Transverse colon (tissue), 4 donors: Measurements from ENCODE around the gene SYNE2. TPM values are rescaled to one million over a fixed set of nuclear protein-coding genes. Genes with fewer than 3 reads are reported as not detected.
A peak's percentile ranks its signal among the peaks of the same experiment; 100 is the strongest.

Source experiments
- DNase-seq: peaks from one replicate; pipeline ENCODE4 v3.0.0-alpha.2; 2019
- H3K27ac ChIP-seq, 4 donors: fragments of 200-600 bp; sonication (generic); 2 replicates each; pipeline ENCODE4 v1.5.1; 2016 to 2018; ENCODE audit warnings: inconsistent platforms in 4 of 4
- H3K27me3 ChIP-seq: fragments of 200-600 bp; sonication (generic); 2 replicates; pipeline ENCODE4 v1.5.1; 2017; ENCODE audit warnings: inconsistent platforms
- H3K36me3 ChIP-seq, 4 donors: fragments of 200-600 bp; sonication (generic); 2 replicates each; pipeline ENCODE4 v1.5.1; 2017 to 2019; ENCODE audit warnings: inconsistent platforms in 4 of 4
- H3K4me1 ChIP-seq, 4 donors: fragments of 200-600 bp; sonication (generic); 2 replicates each; pipeline ENCODE4 v1.5.1; 2017 to 2020; ENCODE audit warnings: inconsistent platforms in 4 of 4
- H3K4me3 ChIP-seq, 4 donors: fragments of 200-600 bp; sonication (generic); 1 replicate in 1 of 4; 2 replicates in 3 of 4; pipeline versions ENCODE4 v1.5.1 to v1.6.1; 2017 to 2019; ENCODE audit warnings: inconsistent platforms in 4 of 4
- H3K9me3 ChIP-seq, 2 donors: fragments of 200-600 bp; sonication (generic); 2 replicates each; pipeline ENCODE4 v1.5.1; 2017 to 2019; ENCODE audit warnings: inconsistent platforms in 2 of 2
- EP300 ChIP-seq: sonication (generic); formaldehyde crosslinking; IDR thresholded peaks from one replicate; pipeline ENCODE4 v1.6.1; 2017; ENCODE audit warnings: antibody characterized with exemption, low read depth
- POLR2A ChIP-seq: fragments of 450-650 bp; IDR thresholded peaks from one replicate; pipeline ENCODE4 v1.6.1; 2016; ENCODE audit warnings: antibody characterized with exemption, mild to moderate bottlenecking, moderate library complexity
- POLR2AphosphoS5 ChIP-seq, 3 donors: sonication (generic); formaldehyde crosslinking; IDR thresholded peaks; one replicate each; pipeline ENCODE4 v1.6.1; 2016; ENCODE audit warnings: antibody characterized with exemption in 3 of 3
- WGBS, 2 donors: methylation state at CpG; one replicate each; pipeline ENCODE4 v1.1.5; 2018; ENCODE audit warnings: low coverage in 1 of 2; 5-methylcytosine and 5-hydroxymethylcytosine counted together
- in situ Hi-C, 4 donors: fragments of 200-750 bp; cut with MboI; loops; one replicate each; pipeline versions ENCODE4 v1.15.0 to v1.15.1; 2017; ENCODE audit warnings: low sequenced_read_pairs in 3 of 4, low pct_ligation_motif_present in 1 of 4, low pct_unique_long_range_greater_than_20kb in 1 of 4
- intact Hi-C: fragments of 100-400 bp; cut with DNase I; formaldehyde crosslinking; loops from one replicate; pipeline ENCODE4 v1.15.1; 2023; ENCODE audit warnings: low total_unique reads
- total RNA-seq, 4 donors: library from RNA; depleted of rRNA; stranded (reverse); fragments of >200 nt; gene quantifications; one replicate each; pipeline ENCODE4 v1.1.0, GENCODE V29; 2016
- TF ChIP-seq, protein P1 (sequence below), 5 experiments: fragments of 200-600 bp in 3 of 5; fragments of 450-650 bp in 2 of 5; sonication (generic) in 3 of 5; IDR thresholded peaks; 1 replicate in 2 of 5; 2 replicates in 3 of 5; pipeline ENCODE4 v1.5.1; 2016 to 2017; ENCODE audit warnings: antibody characterized with exemption in 5 of 5, inconsistent platforms in 3 of 5, mild to moderate bottlenecking in 2 of 5, moderate library complexity in 1 of 5

SYNE2 gene
- total RNA-seq, 4 donors from 2014 or later: 242 to 491 (median 304) TPM

DNA sequence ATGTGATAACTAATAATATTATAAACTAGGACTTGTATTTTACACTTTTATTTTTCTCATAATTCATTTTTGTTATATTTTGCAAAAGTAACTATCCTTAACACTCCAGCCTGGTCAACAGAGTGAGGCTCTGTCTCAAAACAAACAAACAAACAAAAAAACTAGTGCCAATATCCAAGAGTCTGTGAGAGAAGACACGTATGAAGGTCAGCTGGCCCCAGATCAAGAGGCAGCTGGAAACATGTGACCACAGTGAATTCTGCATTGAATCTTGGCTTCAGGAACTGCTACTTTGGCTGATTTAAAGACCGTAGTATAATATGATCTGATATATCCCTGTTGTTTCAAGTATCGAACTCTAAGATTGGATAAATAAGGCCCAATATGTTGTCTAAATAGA, 394.4 kb downstream of the SYNE2 start:
- 82 to 94% methylated on average over 3 of the region's 3 CpGs for WGBS, 2 donors
- Histone ChIP-seq H3K36me3 (no peaks in the 10 kb centered on the region), H3K9me3 (no peaks in the 10 kb centered on the region), H3K27ac (peak overlapping the region in 1 of 4 donors; percentile 36), H3K4me3 (no peak overlapping the region), H3K4me1 (peaks cover 0 to 5% (median 0%) of the 10 kb centered on the region in 4 donors), H3K27me3 (no peaks in the 10 kb centered on the region)
- in situ Hi-C loops: no loop called here
- TF ChIP-seq, protein P1, sequence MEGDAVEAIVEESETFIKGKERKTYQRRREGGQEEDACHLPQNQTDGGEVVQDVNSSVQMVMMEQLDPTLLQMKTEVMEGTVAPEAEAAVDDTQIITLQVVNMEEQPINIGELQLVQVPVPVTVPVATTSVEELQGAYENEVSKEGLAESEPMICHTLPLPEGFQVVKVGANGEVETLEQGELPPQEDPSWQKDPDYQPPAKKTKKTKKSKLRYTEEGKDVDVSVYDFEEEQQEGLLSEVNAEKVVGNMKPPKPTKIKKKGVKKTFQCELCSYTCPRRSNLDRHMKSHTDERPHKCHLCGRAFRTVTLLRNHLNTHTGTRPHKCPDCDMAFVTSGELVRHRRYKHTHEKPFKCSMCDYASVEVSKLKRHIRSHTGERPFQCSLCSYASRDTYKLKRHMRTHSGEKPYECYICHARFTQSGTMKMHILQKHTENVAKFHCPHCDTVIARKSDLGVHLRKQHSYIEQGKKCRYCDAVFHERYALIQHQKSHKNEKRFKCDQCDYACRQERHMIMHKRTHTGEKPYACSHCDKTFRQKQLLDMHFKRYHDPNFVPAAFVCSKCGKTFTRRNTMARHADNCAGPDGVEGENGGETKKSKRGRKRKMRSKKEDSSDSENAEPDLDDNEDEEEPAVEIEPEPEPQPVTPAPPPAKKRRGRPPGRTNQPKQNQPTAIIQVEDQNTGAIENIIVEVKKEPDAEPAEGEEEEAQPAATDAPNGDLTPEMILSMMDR (IDR thresholded peaks at IDR 0.05): no peak
- TF ChIP-seq POLR2AphosphoS5 (IDR thresholded peaks at IDR 0.05): no peak
- no peak for TF ChIP-seq EP300
- TF ChIP-seq POLR2A: no peak
- intact Hi-C loops: no loop called here
- no peak for DNase-seq

DNA sequence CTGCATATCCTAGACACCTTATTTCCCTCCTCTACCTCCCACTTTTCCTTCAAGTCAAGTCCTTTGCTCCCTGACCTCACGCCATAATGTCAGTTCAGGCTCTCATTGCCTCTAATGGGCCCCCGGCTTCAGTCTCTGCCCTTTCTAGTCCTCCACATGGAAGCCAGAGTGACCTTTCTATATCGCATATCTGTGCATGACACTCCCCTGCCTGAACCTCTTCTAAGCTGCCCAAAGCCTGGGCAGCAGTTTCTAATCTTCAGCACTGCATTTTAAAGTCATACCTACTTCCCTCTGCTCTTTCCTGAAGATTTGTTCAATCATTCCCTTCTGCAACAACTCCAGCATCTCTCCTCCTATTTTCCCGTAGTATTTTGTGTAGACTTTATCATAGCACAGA, 395.9 kb downstream of the SYNE2 start:
- Histone ChIP-seq H3K27ac (no peak overlapping the region), H3K4me1 (peaks cover 0 to 5% (median 0%) of the 10 kb centered on the region in 4 donors), H3K4me3 (no peak overlapping the region), H3K36me3 (no peaks in the 10 kb centered on the region), H3K9me3 (no peaks in the 10 kb centered on the region), H3K27me3 (no peaks in the 10 kb centered on the region)
- in situ Hi-C loops (no loop called here), intact Hi-C loops (no loop called here)
- no peak for DNase-seq
- TF ChIP-seq EP300: no peak
- no peak for TF ChIP-seq POLR2A
- TF ChIP-seq, protein P1 (IDR thresholded peaks at IDR 0.05): no peak
- no peak for TF ChIP-seq POLR2AphosphoS5 (IDR thresholded peaks at IDR 0.05)
- WGBS, 2 donors: 85 to 88% methylated on average over 2 to 4 of the region's 4 CpGs

DNA sequence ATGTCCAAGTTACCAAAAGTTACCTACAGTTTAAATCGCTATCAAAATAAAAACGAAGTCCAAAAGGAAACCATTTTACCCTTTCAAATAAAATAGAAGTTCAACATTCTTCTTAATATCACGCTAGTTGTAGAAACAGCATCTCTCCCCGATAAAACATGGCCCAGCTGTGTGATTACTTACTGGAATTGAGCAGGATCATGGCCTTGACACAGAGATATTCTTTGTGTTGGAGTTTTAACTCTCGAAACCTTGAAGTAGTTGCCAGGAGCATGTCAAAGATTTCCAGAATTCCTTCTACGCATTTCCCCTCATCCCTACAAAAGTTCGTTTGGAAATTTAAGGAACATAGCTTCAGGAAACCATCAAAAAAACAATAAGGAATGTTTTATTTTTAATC, 396.6 kb downstream of the SYNE2 start:
- no peaks in the 10 kb centered on the region for H3K27me3 ChIP-seq
- no peak overlapping the region for H3K27ac ChIP-seq
- no peaks in the 10 kb centered on the region for H3K9me3 ChIP-seq
- H3K4me1 ChIP-seq: peaks cover 0 to 2% (median 0%) of the 10 kb centered on the region in 4 donors
- H3K36me3 ChIP-seq: no peaks in the 10 kb centered on the region
- no peak overlapping the region for H3K4me3 ChIP-seq
- in situ Hi-C loops: no loop called here
- TF ChIP-seq EP300 (no peak), POLR2AphosphoS5 (IDR thresholded peaks at IDR 0.05) (no peak), POLR2A (no peak)
- TF ChIP-seq, protein P1 (IDR thresholded peaks at IDR 0.05): no peak
- intact Hi-C loops: no loop called here
- WGBS, 2 donors: 73 to 84% methylated on average over 4 to 7 of the region's 7 CpGs
- no peak for DNase-seq

DNA sequence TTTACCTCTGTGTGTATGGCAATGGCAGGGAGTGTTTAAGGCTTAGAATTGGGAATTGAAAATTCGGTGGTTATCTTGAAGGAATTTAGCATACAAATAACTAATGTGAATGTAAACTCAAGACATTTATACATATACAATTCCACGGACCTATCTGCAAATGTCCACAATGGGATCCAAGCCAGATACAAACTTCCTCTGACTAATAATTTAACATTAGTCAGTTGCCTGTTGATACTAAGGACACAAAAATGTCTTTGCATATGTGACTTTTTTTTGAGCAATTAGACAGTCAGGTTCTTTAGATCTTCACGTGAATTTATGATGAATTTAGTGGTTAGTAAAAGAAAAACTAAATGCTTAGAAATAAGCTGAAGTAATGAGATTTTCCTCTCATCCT, 400.9 kb downstream of the SYNE2 start:
- Histone ChIP-seq H3K27ac (no peak overlapping the region), H3K27me3 (no peaks in the 10 kb centered on the region), H3K9me3 (no peaks in the 10 kb centered on the region), H3K4me1 (no peaks in the 10 kb centered on the region), H3K4me3 (no peak overlapping the region), H3K36me3 (no peaks in the 10 kb centered on the region)
- in situ Hi-C loops: no loop called here
- DNase-seq: no peak
- TF ChIP-seq POLR2A (no peak), POLR2AphosphoS5 (IDR thresholded peaks at IDR 0.05) (no peak), EP300 (no peak)
- TF ChIP-seq, protein P1 (IDR thresholded peaks at IDR 0.05): no peak
- intact Hi-C loops: no loop called here
- 57 to 63% methylated on average over 2 to 3 of the region's 3 CpGs for WGBS, 2 donors
